ENCODE results near the gene CLIP3. TPM values are rescaled to one million over a fixed set of nuclear protein-coding genes. Genes with fewer than 3 reads are reported as not detected.

CLIP3 gene
- total RNA-seq, 1 donor from 2014 or later: 27.1 TPM

DNA sequence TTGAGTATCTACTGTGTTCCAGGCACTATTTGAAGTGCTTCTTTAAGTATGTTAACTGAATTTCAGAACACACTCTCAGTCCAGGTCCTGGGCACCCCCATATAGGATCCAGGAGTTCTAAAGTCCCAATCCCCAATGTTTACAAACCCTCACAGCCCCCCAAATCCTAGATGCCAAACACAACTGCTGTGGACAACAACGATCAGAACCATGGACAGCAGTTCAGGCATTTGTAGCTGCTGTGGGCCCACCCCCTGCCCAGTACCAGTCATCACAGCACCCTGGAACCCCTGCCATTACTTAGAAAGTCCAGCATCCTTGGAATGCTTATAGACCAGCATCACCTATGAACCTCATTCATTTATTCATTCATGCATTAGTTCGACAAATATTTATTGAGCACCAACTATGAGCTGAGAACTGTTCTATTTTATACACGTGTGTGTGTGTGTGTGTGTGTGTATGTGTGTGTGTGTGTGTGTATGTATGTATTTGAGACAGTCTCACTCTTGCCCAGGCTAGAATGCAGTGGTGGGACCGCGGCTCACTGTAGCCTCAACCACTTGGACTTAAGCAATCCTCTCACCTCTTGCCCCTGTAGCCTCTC lies 57.0 kb downstream of the CLIP3 start:
- DNase-seq: no peak

DNA sequence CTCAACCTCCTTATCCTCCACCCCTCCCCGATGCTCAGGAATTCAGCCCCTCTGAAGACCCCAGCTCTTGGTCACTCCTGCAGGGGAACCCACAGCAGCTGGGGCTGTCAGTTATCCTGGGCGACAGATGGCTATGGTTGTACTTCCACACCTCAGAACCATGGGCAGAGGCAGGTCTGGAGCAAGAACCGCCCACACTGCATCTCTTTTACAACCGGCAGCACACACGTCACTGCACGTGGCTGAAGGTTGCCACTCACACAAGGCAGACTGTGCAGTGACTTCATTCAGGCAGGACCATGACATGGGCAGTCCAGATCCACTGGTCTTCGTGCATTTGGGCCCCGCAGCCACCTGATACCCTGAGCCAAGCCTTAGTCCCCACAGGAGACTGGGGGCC lies 59.2 kb downstream of the CLIP3 start:
- no peak for DNase-seq

DNA sequence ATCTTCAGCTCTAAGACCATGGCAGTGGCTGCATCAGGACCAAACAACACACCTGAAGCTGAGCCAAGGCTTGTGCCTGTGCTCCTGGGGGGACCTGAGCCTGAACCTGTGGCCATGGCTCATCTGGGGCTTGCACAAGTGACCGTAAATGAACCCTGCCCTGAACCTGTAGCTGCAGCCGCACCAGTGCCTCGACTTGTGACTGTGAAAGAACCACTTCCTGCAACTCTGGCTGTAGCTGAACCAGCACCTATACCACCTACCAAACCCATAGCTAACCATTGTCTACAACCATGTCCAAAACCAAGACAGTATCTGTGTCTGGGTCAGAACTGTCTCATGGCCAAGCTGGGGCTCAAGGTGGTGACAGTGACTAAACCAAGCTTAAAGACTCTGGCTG lies 65.9 kb downstream of the CLIP3 start:
- DNase-seq: no peak

Other genes starting within 250 kb of the CLIP3 start
- gene PRODH2, start 220.0 kb downstream of the CLIP3 start, total RNA-seq: not detected
- 1.2 TPM for gene NPHS1, start 180.4 kb downstream of the CLIP3 start, total RNA-seq
- 0.94 TPM for gene KIRREL2, start 176.0 kb downstream of the CLIP3 start, total RNA-seq
- 179 TPM for gene APLP1, start 164.3 kb downstream of the CLIP3 start, total RNA-seq
- 3.0 TPM for gene NFKBID, start 132.3 kb downstream of the CLIP3 start, total RNA-seq
- gene HCST, start 130.3 kb downstream of the CLIP3 start, total RNA-seq: not detected
- 3.1 TPM for gene TYROBP, start 124.6 kb downstream of the CLIP3 start, total RNA-seq
- gene LRFN3, start 96.5 kb downstream of the CLIP3 start, total RNA-seq: 10.5 TPM
- 10.6 TPM for gene SDHAF1, start 37.7 kb downstream of the CLIP3 start, total RNA-seq
- gene SYNE4, start 24.1 kb downstream of the CLIP3 start, total RNA-seq: not detected
- gene ALKBH6, start 18.7 kb downstream of the CLIP3 start, total RNA-seq: 5.3 TPM
- gene THAP8, start 21.4 kb upstream of the CLIP3 start, total RNA-seq: 1.9 TPM
- gene WDR62, start 22.0 kb upstream of the CLIP3 start, total RNA-seq: 0.78 TPM
- not detected for gene OVOL3, start 78.3 kb upstream of the CLIP3 start, total RNA-seq
- 64.7 TPM for gene POLR2I, start 82.0 kb upstream of the CLIP3 start, total RNA-seq
- 373 TPM for gene TBCB, start 82.6 kb upstream of the CLIP3 start, total RNA-seq
- 103 TPM for gene CAPNS1, start 107.2 kb upstream of the CLIP3 start, total RNA-seq
- gene COX7A1, start 119.6 kb upstream of the CLIP3 start, total RNA-seq: 3.9 TPM
- gene ZNF565, start 181.8 kb upstream of the CLIP3 start, total RNA-seq: 21.7 TPM
- gene ZNF146, start 182.2 kb upstream of the CLIP3 start, total RNA-seq: 86.9 TPM

All from occipital lobe (tissue), 2 donors.